Subcutaneous adipose tissue (tissue), 4 donors: Measurements from ENCODE around the gene ATMIN. TPM values are rescaled to one million over a fixed set of nuclear protein-coding genes. Genes with fewer than 3 reads are reported as not detected.

ENCODE experiments used
- CTCF ChIP-seq: fragments of 450-650 bp; IDR thresholded peaks from one replicate; pipeline ENCODE4 v1.5.1; 2016; ENCODE audit warnings: low read depth, mild to moderate bottlenecking, control low read depth, antibody characterized with exemption, moderate library complexity
- total RNA-seq, 4 donors: library from RNA; depleted of rRNA; stranded (reverse); fragments of >200 nt; gene quantifications; one replicate each; pipeline ENCODE4 v1.1.0, GENCODE V29; 2016

ATMIN gene
- total RNA-seq, 4 donors from 2014 or later = 26.9 to 55.8 (median 36.4) TPM

GRCh38 chr16:81035975-81036750, 521 bp downstream of the ATMIN start:
- TF ChIP-seq CTCF = no peak

- no peak for TF ChIP-seq CTCF
Measured at GRCh38 chr16:81036751-81037350, 1.2 kb downstream of the ATMIN start.

- TF ChIP-seq CTCF = no peak
Measured at GRCh38 chr16:81040131-81040530, 4.5 kb downstream of the ATMIN start.

DNA sequence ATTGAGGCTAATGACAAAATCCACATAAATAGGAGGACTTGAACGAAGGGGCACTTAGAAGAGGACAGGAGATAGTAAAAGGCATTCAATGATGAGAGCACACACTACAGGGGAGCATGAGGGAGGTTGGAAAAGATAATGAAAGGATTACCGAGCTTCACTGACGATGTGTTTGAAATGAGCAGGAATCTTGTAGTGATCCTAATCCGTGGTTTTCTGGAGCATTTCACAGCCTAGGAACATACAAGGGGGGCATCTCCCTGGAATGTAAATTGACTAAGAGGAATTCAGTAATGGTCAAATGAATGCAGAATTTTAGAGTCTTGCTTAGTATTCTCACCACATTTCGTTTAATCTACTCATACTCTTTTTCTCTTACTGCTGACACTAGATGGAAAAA, 5.2 kb downstream of the ATMIN start:
- no peak for TF ChIP-seq CTCF

DNA sequence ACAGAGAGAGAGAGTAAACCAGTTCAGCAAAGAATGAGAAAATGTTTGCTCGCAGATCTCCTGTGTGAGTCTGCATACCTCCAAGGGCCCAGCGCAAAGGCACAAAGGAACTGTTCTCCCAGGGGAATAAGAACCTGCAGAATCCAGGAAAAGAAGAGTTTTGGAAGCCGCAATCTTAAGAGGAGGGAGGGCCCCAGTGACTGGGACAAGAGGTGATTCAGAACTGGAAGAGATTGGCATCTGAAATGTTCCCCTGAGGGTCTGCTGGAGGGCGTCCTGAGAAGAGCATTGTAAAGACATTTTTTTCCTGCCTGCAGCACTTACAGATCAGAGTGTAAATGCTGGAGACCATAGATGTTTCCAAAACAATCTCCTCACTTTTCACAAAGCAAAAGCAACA, 6.1 kb downstream of the ATMIN start:
- no peak for TF ChIP-seq CTCF

DNA sequence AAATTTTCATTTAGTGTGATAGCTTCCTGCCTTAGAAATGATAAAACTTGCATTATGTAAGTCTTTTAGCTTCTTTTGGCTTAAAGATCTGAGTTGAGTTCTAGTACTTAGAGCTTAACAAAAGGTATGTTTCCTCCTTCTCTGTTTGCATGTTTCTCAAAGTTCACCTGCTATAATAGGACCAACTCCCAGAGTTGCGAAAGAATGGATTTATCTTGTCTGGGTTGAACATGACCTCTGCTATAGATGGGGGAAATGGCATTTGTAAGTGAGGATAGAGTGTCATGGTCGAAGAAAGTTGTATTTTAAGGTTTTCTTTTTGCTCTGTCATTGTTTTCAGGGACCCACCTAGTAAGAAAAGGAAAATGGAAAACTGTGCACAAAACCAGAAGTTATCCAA, 7.2 kb downstream of the ATMIN start:
- TF ChIP-seq CTCF = no peak

DNA sequence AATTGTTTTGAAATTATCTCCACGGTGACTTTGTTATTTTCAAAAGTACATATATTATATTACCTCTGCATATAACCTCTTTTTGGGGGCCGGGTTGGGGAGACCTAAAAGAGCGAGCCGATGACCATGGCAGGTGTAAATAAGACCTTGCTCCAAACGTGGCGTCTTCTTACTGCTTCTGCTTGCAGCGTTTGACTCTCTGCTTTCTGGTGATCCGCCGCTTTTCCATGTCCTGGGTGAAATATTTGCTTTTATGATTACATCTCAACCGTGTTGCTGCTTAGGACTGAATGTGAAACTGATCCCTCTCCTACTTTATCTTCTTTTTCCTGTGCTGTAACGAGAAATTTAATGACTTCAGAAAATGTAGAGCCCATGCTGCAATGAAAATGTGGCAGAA, 18.1 kb downstream of the ATMIN start:
- TF ChIP-seq CTCF = no peak
